ENCODE measurements around the gene GPR34.

DNA sequence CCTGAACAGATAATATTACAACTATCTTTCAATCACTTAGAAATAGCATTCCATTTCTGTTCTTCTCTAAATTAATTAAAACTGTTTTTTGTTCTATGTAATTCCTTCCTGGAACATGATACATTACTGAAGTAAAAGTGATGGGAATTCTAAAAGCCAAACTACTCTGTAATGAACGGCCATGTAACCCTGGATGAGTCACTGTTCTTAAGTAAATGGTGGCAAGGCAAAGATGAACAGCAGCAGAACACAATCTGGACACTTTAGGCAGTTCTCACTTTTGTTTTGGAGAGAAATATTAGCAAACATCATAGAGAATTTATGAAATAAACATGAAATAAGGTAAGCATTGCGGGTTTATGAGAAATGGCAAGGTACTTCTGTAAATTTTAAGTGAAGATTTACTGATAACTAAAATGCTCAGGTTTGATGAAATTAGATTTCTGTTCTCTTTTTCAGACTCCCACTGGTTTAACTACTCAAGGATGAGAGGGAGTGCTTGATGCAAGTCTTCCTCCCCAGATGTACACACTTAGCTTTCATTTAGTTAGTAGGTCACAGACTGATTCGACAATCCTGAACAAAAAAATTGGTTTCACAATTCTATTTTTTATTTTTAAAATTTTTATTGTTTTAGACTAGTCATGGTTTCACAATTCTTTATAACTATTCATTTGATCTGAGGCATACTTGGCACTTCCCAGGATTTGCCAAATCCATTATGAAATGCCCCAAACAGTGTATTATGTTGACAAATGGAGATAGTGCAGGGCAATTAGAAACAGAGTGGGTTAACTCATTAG lies 34.2 kb downstream of the GPR34 start:
- TF ChIP-seq, protein P1, sequence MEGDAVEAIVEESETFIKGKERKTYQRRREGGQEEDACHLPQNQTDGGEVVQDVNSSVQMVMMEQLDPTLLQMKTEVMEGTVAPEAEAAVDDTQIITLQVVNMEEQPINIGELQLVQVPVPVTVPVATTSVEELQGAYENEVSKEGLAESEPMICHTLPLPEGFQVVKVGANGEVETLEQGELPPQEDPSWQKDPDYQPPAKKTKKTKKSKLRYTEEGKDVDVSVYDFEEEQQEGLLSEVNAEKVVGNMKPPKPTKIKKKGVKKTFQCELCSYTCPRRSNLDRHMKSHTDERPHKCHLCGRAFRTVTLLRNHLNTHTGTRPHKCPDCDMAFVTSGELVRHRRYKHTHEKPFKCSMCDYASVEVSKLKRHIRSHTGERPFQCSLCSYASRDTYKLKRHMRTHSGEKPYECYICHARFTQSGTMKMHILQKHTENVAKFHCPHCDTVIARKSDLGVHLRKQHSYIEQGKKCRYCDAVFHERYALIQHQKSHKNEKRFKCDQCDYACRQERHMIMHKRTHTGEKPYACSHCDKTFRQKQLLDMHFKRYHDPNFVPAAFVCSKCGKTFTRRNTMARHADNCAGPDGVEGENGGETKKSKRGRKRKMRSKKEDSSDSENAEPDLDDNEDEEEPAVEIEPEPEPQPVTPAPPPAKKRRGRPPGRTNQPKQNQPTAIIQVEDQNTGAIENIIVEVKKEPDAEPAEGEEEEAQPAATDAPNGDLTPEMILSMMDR (IDR thresholded peaks at IDR 0.05; ENCODE audit: poor library complexity): no peak
- no peak for TF ChIP-seq EZH2phosphoT487 (IDR thresholded peaks at IDR 0.05; ENCODE audit: low read depth, severe bottlenecking, unreplicated experiment)
